HEK293T (cell line): ENCODE results near the gene EHBP1L1.

ENCODE experiments used
- ARNT ChIP-seq: fragments of 450-650 bp; IDR thresholded peaks from 2 replicates; pipeline ENCODE4 v1.6.1; 2017; ENCODE audit warnings: mild to moderate bottlenecking
- BHLHE40 ChIP-seq: fragments of 450-650 bp; IDR thresholded peaks from 2 replicates; pipeline ENCODE4 v1.6.1; 2016; ENCODE audit warnings: mild to moderate bottlenecking, moderate library complexity, borderline replicate concordance
- CTBP1 ChIP-seq: fragments of 450-650 bp; IDR thresholded peaks from 2 replicates; pipeline ENCODE4 v1.6.1; 2016; ENCODE audit warnings: borderline replicate concordance
- ELF4 ChIP-seq: fragments of 450-650 bp; IDR thresholded peaks from 2 replicates; pipeline ENCODE4 v1.6.1; 2017; ENCODE audit warnings: antibody characterized with exemption
- FOXK2 ChIP-seq: fragments of 450-650 bp; IDR thresholded peaks from 2 replicates; pipeline ENCODE4 v1.6.1; 2016; ENCODE audit warnings: mild to moderate bottlenecking
- FOXM1 ChIP-seq: fragments of 450-650 bp; IDR thresholded peaks from 2 replicates; pipeline ENCODE4 v1.6.1; 2017; ENCODE audit warnings: mild to moderate bottlenecking, borderline replicate concordance
- HDGF ChIP-seq: fragments of 450-650 bp; IDR thresholded peaks from 2 replicates; pipeline ENCODE4 v1.6.1; 2017; ENCODE audit warnings: antibody characterized with exemption, borderline replicate concordance
- LEF1 ChIP-seq: fragments of 450-650 bp; IDR thresholded peaks from 2 replicates; pipeline ENCODE4 v1.6.1; 2017; ENCODE audit warnings: mild to moderate bottlenecking, borderline replicate concordance
- TARDBP ChIP-seq: fragments of 450-650 bp; IDR thresholded peaks from 2 replicates; pipeline ENCODE4 v1.6.1; 2016
- TF ChIP-seq, protein P1 (sequence below): fragments of 450-650 bp; IDR thresholded peaks from 2 replicates; pipeline ENCODE4 v1.6.1; 2016

DNA sequence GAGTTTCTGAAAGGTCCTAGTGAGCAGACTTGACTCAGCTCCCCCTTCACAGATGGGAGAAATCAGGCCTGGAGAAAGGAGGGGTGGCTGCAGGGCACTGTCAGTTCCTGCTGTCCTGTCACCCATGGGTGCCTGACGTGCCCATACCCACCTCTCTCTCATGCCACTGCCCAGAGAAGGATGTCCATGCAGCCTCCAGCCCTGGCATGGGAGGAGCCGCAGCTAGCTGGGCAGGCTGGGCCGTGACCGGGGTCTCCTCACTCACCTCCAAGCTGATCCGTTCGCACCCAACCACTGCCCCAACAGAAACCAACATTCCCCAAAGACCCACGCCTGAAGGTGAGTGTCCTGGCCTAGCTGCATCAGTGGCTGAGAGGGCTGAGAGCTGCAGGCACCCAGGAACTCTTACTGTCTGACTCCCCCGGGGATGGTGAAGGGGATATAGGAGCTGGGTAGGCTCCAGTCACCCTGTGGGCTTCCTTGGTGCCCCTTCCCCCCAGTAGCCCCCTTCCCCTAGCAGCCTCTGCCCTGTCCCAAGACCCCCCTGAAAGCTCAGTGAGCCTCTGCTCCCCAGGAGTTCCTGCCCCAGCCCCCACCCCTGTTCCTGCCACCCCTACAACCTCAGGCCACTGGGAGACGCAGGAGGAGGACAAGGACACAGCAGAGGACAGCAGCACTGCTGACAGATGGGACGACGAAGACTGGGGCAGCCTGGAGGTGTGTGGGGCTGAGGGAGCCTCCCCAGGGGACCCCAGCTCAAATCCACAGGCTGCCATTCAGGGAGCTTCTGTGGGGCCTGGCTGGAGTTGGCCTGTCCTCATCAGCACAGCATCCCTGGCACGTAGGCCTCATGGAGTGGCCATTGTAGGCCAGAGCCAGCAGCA is 39.2 kb upstream of the EHBP1L1 start:
- TF ChIP-seq FOXK2 (no peak), ARNT (no peak), HDGF (no peak), BHLHE40 (no peak), LEF1 (no peak), ELF4 (no peak), CTBP1 (no peak), TARDBP (no peak), FOXM1 (no peak)
- TF ChIP-seq, protein P1, sequence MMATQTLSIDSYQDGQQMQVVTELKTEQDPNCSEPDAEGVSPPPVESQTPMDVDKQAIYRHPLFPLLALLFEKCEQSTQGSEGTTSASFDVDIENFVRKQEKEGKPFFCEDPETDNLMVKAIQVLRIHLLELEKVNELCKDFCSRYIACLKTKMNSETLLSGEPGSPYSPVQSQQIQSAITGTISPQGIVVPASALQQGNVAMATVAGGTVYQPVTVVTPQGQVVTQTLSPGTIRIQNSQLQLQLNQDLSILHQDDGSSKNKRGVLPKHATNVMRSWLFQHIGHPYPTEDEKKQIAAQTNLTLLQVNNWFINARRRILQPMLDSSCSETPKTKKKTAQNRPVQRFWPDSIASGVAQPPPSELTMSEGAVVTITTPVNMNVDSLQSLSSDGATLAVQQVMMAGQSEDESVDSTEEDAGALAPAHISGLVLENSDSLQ = no peak
